Inflammatory macrophage (primary cell): Measurements from ENCODE around the gene IFNG.

Experiments used
- DNase-seq, 2 donors: peaks; one replicate each; pipeline ENCODE4 v3.0.0-alpha.2; 2020 to 2022

IFNG gene

GRCh38 chr12:68114606-68115005, 44.9 kb downstream of the IFNG start:
- no peak for DNase-seq

DNA sequence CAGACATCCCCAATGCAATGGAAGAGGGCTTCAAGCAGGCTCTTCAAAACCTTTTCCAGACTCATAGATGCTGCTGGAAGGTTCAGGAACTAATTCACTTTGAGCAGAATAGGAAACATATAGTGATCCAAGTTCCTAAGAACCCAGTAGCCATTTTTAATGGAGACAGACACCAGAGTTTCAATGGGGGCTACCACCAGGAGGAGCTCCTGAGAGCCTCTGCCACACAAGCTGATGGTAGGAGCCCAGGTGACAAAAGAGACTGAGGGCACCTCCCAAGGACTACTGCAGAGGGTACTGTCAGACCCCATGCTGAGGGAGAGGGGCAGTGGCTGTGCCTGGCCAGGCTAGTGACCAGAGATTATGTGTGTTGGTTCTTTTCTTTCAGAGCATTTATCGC, 45.9 kb downstream of the IFNG start:
- DNase-seq = peak in 1 of 2 donors; percentile 3

DNA sequence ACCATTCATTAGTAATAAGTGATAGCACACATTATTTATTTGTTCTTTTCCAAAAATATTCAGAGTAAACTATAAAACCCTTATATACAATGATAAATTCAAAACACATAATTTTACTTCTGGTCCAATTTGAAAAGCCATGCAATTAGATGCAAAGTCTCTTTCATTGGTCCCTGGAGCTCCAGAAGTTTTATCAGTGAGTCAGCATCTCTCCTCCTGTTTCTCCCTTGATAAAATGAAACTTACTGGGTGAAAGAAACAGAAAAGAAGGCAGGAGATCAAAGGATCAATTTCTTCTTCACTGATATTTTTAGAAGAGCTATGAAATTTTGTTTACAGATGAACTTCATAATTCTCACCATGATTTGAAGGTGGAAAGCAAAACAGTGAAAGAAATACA, 47.5 kb downstream of the IFNG start:
- DNase-seq = no peak

DNA sequence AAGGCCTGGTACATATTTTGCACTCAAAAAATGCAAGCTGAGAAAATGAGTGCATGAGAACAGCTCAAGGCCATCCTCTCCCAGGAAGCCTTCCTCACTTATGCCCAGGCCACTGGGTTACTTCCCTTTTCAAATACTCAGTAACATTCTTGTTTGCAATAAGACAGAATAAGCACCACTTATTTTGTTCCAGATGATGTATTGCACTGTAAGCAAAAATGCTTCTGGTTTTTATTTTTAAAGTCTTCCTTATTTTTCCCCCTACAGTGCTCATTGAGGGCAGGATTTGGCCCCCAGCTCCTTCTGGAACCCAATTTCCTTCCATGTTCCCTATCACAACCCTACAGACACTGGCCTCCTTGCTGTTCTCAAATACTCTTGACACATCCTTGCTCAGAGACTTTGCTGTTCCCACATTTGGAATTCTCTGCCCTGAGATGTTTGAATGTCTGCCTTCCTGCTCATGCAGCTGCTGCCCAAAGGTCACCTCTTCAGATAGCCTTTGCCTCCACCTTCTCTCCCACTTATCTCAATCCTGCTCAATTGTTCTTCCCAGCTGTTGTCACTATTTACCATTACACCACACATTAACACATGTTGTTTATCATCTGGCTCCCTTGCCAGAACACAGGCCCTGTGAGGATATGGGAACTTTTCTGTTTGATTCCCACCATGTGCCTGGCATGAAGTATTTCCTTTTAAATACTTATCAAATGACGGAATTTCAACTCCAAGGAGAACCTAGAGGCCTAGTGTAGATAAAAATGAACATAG, 49.9 kb downstream of the IFNG start:
- DNase-seq = no peak

DNA sequence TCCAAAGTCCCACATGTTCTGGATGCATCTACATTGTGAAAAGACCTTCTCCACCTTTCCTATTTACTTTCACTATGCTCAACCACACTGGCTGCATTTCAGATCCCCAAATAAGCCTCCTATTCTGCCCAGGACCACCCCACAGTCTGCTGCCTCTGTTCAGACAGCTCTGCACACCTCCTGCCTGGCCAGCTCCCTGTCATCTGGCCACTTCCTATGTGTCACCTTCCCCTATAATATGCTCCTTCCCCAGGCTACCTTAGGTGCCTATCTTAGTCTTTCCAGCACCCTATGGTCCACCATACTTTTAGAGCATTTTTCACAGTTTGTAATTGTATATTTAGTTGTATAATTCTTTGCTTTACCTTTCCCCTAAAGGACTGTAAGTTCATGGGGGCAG, 50.5 kb downstream of the IFNG start:
- DNase-seq = no peak

- no peak for DNase-seq
These were observed 52.9 kb downstream of the IFNG start for GRCh38 chr12:68106660-68107059.

DNA sequence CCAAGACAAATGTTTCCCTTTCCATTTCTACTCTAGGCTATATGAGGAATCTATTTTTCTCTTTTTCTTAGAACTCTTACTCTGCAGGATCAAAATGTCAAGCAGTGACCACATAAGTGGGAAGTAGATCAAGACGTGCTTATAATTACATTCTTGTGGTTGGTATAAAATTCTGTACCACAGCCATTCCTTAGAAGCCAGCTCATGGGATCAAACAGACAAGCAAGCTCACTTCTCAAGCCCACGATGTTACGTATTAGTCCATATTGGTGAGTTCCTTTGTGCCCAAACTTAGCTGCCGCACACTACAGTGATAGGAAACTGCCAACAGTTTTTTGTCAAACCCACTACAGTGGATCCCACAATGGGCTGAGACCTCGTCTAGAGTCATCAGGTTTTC, 53.4 kb downstream of the IFNG start:
- DNase-seq = peak in 1 of 2 donors; percentile 2
